Retinal pigment epithelial cell (primary cell): ENCODE measurements around the gene FAM76A.
A peak's percentile ranks its signal among the peaks of the same experiment; 100 is the strongest.
"Not testable (repeated sequence)": the region's sequence is repeated elsewhere in the genome, so short reads cannot be mapped to it uniquely, and the experiment has no call there.

Experiments used
- DNase-seq: peaks from one replicate; pipeline ENCODE4 v3.0.0-alpha.2; 2010; ENCODE audit warnings: low read depth
- H3K4me3 ChIP-seq: 2 replicates; pipeline ENCODE4 v1.5.1; 2011; ENCODE audit warnings: mild to moderate bottlenecking, low read length, control low read depth, moderate library complexity
- TF ChIP-seq, protein P1 (sequence below): conservative IDR thresholded peaks from 2 replicates; pipeline ENCODE4 v1.5.1; 2011; ENCODE audit warnings: low read depth, low read length, control low read depth, inconsistent platforms

The FAM76A gene

GRCh38 chr1:27779122-27779521 lies 53.4 kb downstream of the FAM76A start:
- no peak for DNase-seq
- TF ChIP-seq, protein P1, sequence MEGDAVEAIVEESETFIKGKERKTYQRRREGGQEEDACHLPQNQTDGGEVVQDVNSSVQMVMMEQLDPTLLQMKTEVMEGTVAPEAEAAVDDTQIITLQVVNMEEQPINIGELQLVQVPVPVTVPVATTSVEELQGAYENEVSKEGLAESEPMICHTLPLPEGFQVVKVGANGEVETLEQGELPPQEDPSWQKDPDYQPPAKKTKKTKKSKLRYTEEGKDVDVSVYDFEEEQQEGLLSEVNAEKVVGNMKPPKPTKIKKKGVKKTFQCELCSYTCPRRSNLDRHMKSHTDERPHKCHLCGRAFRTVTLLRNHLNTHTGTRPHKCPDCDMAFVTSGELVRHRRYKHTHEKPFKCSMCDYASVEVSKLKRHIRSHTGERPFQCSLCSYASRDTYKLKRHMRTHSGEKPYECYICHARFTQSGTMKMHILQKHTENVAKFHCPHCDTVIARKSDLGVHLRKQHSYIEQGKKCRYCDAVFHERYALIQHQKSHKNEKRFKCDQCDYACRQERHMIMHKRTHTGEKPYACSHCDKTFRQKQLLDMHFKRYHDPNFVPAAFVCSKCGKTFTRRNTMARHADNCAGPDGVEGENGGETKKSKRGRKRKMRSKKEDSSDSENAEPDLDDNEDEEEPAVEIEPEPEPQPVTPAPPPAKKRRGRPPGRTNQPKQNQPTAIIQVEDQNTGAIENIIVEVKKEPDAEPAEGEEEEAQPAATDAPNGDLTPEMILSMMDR = no peak
- H3K4me3 ChIP-seq = no peak overlapping the region

DNA sequence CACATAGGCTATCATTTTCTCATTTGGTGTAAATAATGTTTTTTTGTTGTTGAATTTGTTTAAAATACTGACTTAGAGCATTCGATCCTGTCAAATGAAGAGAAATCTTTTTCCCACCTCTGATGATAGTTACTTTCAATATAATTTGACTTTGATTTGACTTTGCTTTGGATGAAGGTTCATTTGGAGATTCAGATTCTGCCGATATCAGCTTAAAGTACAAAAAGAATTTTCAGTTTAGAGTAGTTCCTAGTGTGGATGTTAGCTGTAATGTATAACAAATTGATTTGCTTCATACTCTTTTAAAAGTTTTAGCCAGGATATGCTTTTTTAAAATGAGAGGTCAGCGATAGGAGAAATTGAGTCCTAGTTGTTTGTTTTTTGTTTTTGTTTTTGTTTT lies 57.2 kb downstream of the FAM76A start:
- no peak for DNase-seq
- TF ChIP-seq, protein P1 = no peak
- H3K4me3 ChIP-seq = no peak overlapping the region

- DNase-seq = no peak
- TF ChIP-seq, protein P1 = no peak
Observed at GRCh38 chr1:27784700-27785099, 58.9 kb downstream of the FAM76A start.

DNA sequence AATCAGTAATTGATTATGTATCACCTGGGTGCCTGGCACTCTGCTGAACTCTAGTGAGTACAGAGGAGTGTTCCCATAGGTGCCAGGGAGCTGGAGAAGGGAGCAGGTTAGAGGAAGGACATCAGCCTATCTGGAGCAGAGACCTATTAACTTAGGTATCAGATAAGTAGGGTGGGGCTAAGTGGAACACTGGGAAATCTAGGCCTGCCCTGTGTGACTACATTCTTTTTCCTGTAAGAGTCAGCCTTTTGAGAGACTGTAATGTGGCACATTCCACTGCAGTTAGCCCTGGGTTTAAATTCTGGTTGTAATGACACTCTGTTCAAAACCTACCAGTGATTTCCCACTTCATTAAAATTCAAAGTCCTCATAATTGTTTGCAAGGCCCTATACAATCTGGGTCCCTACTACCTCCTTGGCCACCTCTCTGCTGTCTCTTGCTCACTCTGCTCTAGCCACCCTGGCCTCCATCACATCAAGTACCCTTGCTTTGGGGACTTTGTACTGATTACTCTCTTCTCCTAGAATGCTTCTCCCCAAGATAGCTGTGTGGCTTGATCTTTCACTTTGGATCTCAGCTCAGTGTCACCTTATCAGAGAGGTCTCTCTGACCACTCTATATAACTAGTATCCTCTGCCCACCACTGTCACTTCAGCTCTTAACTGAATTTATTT lies 60.2 kb downstream of the FAM76A start:
- no peak overlapping the region for H3K4me3 ChIP-seq
- TF ChIP-seq, protein P1 = no peak
- DNase-seq = peak; percentile 8

More at GRCh38 chr1:27784700-27785099, 58.9 kb downstream of the FAM76A start:
- H3K4me3 ChIP-seq = no peak overlapping the region

DNA sequence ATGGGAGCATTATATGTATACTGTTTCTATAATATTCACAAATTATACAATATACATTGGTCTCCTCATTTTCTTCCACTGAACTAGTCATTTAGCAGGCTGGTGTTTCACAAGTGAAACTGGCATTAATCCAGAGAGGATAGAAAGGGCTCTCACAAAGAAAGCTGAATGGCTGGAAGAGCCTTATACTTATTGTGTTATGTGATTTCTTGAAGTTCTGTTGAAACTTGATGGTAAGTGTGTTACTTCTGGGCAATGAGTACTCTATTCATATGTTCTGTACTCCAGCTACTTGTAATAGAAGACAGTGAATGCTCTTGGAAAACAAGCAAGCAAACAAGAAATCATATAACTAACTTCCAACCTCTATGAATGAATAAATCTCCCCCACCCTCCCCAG lies 62.1 kb downstream of the FAM76A start:
- TF ChIP-seq, protein P1 = no peak
- peak; percentile 15 for DNase-seq

DNA sequence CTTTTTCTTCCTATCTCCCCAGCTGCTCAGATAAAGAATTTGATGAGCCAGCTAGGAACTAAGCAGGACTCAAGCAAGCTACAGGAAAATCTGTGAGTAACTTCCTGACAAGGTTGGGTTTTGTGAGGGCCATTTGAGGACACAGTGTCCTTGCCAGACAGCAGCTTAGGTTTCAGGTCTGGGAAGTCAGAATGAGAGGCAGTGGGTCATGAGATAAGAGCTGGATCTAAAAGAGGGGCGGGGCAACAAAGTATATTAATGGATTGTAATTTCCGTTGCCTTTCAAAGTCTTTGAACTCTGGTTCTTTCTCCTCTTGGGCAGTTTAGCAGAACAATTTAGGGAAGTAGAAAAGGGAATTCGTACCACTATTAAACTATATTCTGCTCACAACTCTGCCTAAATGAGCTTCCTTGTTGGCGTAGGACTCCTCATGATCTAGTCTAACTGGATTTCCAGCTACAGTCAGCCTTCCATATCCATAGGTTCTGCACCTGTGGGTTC lies 63.8 kb downstream of the FAM76A start:
- TF ChIP-seq, protein P1 = no peak
- DNase-seq = no peak
- H3K4me3 ChIP-seq = no peak overlapping the region

More for the DNA sequence above, 62.1 kb downstream of the FAM76A start:
- no peak overlapping the region for H3K4me3 ChIP-seq

GRCh38 chr1:27790270-27790669 lies 64.5 kb downstream of the FAM76A start:
- DNase-seq, H3K4me3 ChIP-seq: not testable (repeated sequence)
